Neuronal stem cell (in vitro differentiated cells): ENCODE measurements around the gene CDK1.
"Not testable (repeated sequence)": the region's sequence is repeated elsewhere in the genome, so short reads cannot be mapped to it uniquely, and the experiment has no call there.

Experiments
- DNase-seq: peaks from one replicate; pipeline ENCODE4 v3.0.0-alpha.2; 2013; ENCODE audit warnings: low spot score
- H2AFZ ChIP-seq: one replicate; pipeline ENCODE4 v1.6.1; 2013; ENCODE audit warnings: mild to moderate bottlenecking, low read length, inconsistent platforms
- H2AK5ac ChIP-seq: 2 replicates; pipeline ENCODE4 v1.6.1; 2013; ENCODE audit warnings: low read depth, mild to moderate bottlenecking, inconsistent platforms, low read length, moderate library complexity, mixed read lengths
- H2BK120ac ChIP-seq: 2 replicates; pipeline ENCODE4 v1.6.1; 2013; ENCODE audit warnings: low read depth, mild to moderate bottlenecking, inconsistent platforms, low read length, moderate library complexity, mixed read lengths
- H2BK12ac ChIP-seq: one replicate; pipeline ENCODE4 v1.6.1; 2013; ENCODE audit warnings: low read length, inconsistent platforms
- H2BK15ac ChIP-seq: 2 replicates; pipeline ENCODE4 v1.6.1; 2013; ENCODE audit warnings: mild to moderate bottlenecking, low read length, inconsistent platforms, mixed read lengths
- H2BK5ac ChIP-seq: one replicate; pipeline ENCODE4 v1.6.1; 2013; ENCODE audit warnings: inconsistent platforms, mild to moderate bottlenecking, low read length, moderate library complexity
- H3K14ac ChIP-seq: one replicate; pipeline ENCODE4 v1.6.1; 2013; ENCODE audit warnings: low read length, inconsistent platforms
- H3K18ac ChIP-seq: 2 replicates; pipeline ENCODE4 v1.6.1; 2013; ENCODE audit warnings: low read length, inconsistent platforms
- H3K23ac ChIP-seq: 2 replicates; pipeline ENCODE4 v1.6.1; 2013; ENCODE audit warnings: low read depth, mild to moderate bottlenecking, mixed read lengths, low read length, inconsistent platforms; ENCODE audit not compliant: poor library complexity
- H3K27ac ChIP-seq: replicated peaks from 3 replicates; pipeline ENCODE4 v1.5.1; 2013; ENCODE audit warnings: low read length, inconsistent platforms
- H3K27me3 ChIP-seq, 3 experiments: 2 replicates each; pipeline ENCODE4 v1.6.1; 2013; ENCODE audit warnings: low read length in 3 of 3, mild to moderate bottlenecking in 2 of 3, inconsistent platforms in 1 of 3, low read depth in 1 of 3, mixed read lengths in 1 of 3, moderate library complexity in 1 of 3; ENCODE audit not compliant: control insufficient read depth in 3 of 3, insufficient read depth in 3 of 3
- H3K36me3 ChIP-seq, 2 donors: replicated peaks in 1 of 2; 2 replicates each; pipeline ENCODE4 v1.6.1; 2013; ENCODE audit warnings: low read length in 2 of 2; ENCODE audit not compliant: control insufficient read depth in 2 of 2, insufficient read depth in 2 of 2
- H3K4ac ChIP-seq: 2 replicates; pipeline ENCODE4 v1.6.1; 2013; ENCODE audit warnings: inconsistent platforms, mild to moderate bottlenecking, low read length, moderate library complexity
- H3K4me1 ChIP-seq, 2 donors: 1 replicate in 1 of 2; 2 replicates in 1 of 2; pipeline ENCODE4 v1.6.1; 2013; ENCODE audit warnings: low read length in 2 of 2, low read depth in 1 of 2; ENCODE audit not compliant: control insufficient read depth in 2 of 2, insufficient read depth in 1 of 2
- H3K4me2 ChIP-seq: one replicate; pipeline ENCODE4 v1.6.1; 2013; ENCODE audit warnings: mild to moderate bottlenecking, low read length, inconsistent platforms; ENCODE audit not compliant: insufficient read depth, poor library complexity, severe bottlenecking
- H3K4me3 ChIP-seq, 2 donors: 2 replicates each; pipeline ENCODE4 v1.5.1; 2013; ENCODE audit warnings: low read length in 2 of 2, mild to moderate bottlenecking in 2 of 2, inconsistent platforms in 1 of 2, moderate library complexity in 1 of 2
- H3K79me1 ChIP-seq: one replicate; pipeline ENCODE4 v1.6.1; 2013; ENCODE audit warnings: low read depth, mild to moderate bottlenecking, inconsistent platforms, low read length, moderate library complexity
- H3K9ac ChIP-seq: one replicate; pipeline ENCODE4 v1.6.1; 2013; ENCODE audit warnings: mild to moderate bottlenecking, low read depth, low read length, inconsistent platforms; ENCODE audit not compliant: poor library complexity
- H3K9me3 ChIP-seq, 2 donors: replicated peaks in 1 of 2; 2 replicates each; pipeline versions ENCODE3 to v1.6.1; 2013; ENCODE audit warnings: low read length in 2 of 2, mild to moderate bottlenecking in 2 of 2, inconsistent platforms in 1 of 2, low read depth in 1 of 2, mixed read lengths in 1 of 2, moderate library complexity in 1 of 2; ENCODE audit not compliant: control insufficient read depth in 2 of 2, insufficient read depth in 1 of 2
- H4K8ac ChIP-seq: one replicate; pipeline ENCODE4 v1.6.1; 2013; ENCODE audit warnings: low read depth, mild to moderate bottlenecking, inconsistent platforms, low read length, moderate library complexity
- H4K91ac ChIP-seq: one replicate; pipeline ENCODE4 v1.6.1; 2013; ENCODE audit warnings: low read length, low read depth, mild to moderate bottlenecking, inconsistent platforms; ENCODE audit not compliant: poor library complexity
- WGBS, 2 donors: extraction: QIAGEN DNeasy Blood & Tissue Kit; methylation state at CpG; one replicate each; pipeline ENCODE4 v1.1.7; 2013; ENCODE audit warnings: missing lambda C conversion rate in 2 of 2, mixed read lengths in 1 of 2; ENCODE audit not compliant: insufficient read length in 2 of 2, insufficient replicate concordance in 1 of 2; ENCODE audit errors: extremely low coverage in 2 of 2; 5-methylcytosine and 5-hydroxymethylcytosine counted together

The CDK1 gene

GRCh38 chr10:60835049-60835448 is 56.8 kb downstream of the CDK1 start:
- Histone ChIP-seq H3K27ac (no peak overlapping the region), H3K4me3 (no peak overlapping the region), H4K8ac (no peak overlapping the region), H3K79me1 (no peaks in the 10 kb centered on the region), H3K9me3 (no peaks in the 10 kb centered on the region), H2BK5ac (no peak overlapping the region), H3K18ac (no peak overlapping the region), H3K14ac (no peak overlapping the region), H3K36me3 (no peaks in the 10 kb centered on the region), H4K91ac (no peak overlapping the region), H3K4ac (no peak overlapping the region), H2BK12ac (no peak overlapping the region), H2AFZ (no peak overlapping the region), H2AK5ac (no peak overlapping the region), H3K23ac (no peak overlapping the region), H2BK120ac (no peak overlapping the region), H3K27me3 (no peaks in the 10 kb centered on the region), H3K9ac (no peak overlapping the region), H2BK15ac (no peak overlapping the region), H3K4me2 (no peak overlapping the region), H3K4me1 (peaks cover 0 to 3% of the 10 kb centered on the region in 2 donors)
- no peak for DNase-seq
- WGBS, 2 donors, result no CpG with 5 or more reads among the region's 2 CpGs

- H2BK5ac ChIP-seq, H3K4me2 ChIP-seq, H3K9me3 ChIP-seq, H3K79me1 ChIP-seq, H3K9ac ChIP-seq, H3K23ac ChIP-seq, H3K27ac ChIP-seq, H3K27me3 ChIP-seq, H2BK12ac ChIP-seq, DNase-seq, H2AK5ac ChIP-seq, H3K4me1 ChIP-seq, H4K91ac ChIP-seq, H3K4me3 ChIP-seq, H3K14ac ChIP-seq, H2BK15ac ChIP-seq, H4K8ac ChIP-seq, H3K4ac ChIP-seq, H2AFZ ChIP-seq, H3K36me3 ChIP-seq, H2BK120ac ChIP-seq, H3K18ac ChIP-seq: not testable (repeated sequence)
- WGBS, 2 donors, result no CpG with 5 or more reads among the region's 10 CpGs
These were observed 62.9 kb downstream of the CDK1 start for GRCh38 chr10:60841227-60841626.

- Histone ChIP-seq H4K8ac (no peak overlapping the region), H2BK15ac (no peak overlapping the region), H2BK120ac (no peak overlapping the region), H2AFZ (no peak overlapping the region), H2AK5ac (no peak overlapping the region), H3K18ac (no peak overlapping the region), H3K27ac (no peak overlapping the region), H3K4ac (no peak overlapping the region), H3K79me1 (no peaks in the 10 kb centered on the region), H3K9me3 (no peaks in the 10 kb centered on the region), H3K36me3 (no peaks in the 10 kb centered on the region), H2BK5ac (no peak overlapping the region), H3K4me1 (peaks cover 0 to 4% of the 10 kb centered on the region in 2 donors), H3K4me2 (no peak overlapping the region), H4K91ac (no peak overlapping the region), H2BK12ac (no peak overlapping the region), H3K9ac (no peak overlapping the region), H3K4me3 (no peak overlapping the region), H3K14ac (no peak overlapping the region), H3K27me3 (no peaks in the 10 kb centered on the region), H3K23ac (no peak overlapping the region)
- DNase-seq, result no peak
- WGBS, 2 donors, result no CpG with 5 or more reads among the region's 1 CpG
These were observed 64.4 kb downstream of the CDK1 start for GRCh38 chr10:60842694-60843093.
